Measurements from ENCODE around the gene GFRA3. TPM values are rescaled to one million over a fixed set of nuclear protein-coding genes. Genes with fewer than 3 reads are reported as not detected.
"Not testable (repeated sequence)": the region's sequence is repeated elsewhere in the genome, so short reads cannot be mapped to it uniquely, and the experiment has no call there.

GFRA3 gene
- polyA plus RNA-seq, 1 donor from 2014 or later: not detected

- no peaks in the 10 kb centered on the region for H3K9me3 Mint-ChIP-seq
Measured at GRCh38 chr5:138272681-138273080, 1.7 kb downstream of the GFRA3 start.

GRCh38 chr5:138271281-138271680 is 3.1 kb downstream of the GFRA3 start:
- Mint-ChIP-seq H3K27me3 (peaks cover 17% of the 10 kb centered on the region), H3K9me3 (no peaks in the 10 kb centered on the region), H3K36me3 (no peaks in the 10 kb centered on the region), H3K4me3 (no peak overlapping the region), H3K4me1 (peaks cover 0 to 6% (median 5%) of the 10 kb centered on the region in 3 donors), H3K27ac (no peak overlapping the region)

More at GRCh38 chr5:138272681-138273080, 1.7 kb downstream of the GFRA3 start:
- Mint-ChIP-seq H3K27me3 (peaks cover 17% of the 10 kb centered on the region), H3K4me3 (peak overlapping the region in 1 of 4 donors; percentile 67), H3K36me3 (no peaks in the 10 kb centered on the region), H3K27ac (no peak overlapping the region), H3K4me1 (peaks cover 0 to 6% (median 5%) of the 10 kb centered on the region in 3 donors)

- H3K27me3 Mint-ChIP-seq: peaks cover 4% of the 10 kb centered on the region
- H3K4me3 Mint-ChIP-seq: no peak overlapping the region
- H3K9me3 Mint-ChIP-seq: no peaks in the 10 kb centered on the region
- no peaks in the 10 kb centered on the region for H3K36me3 Mint-ChIP-seq
- H3K4me1 Mint-ChIP-seq: no peaks in the 10 kb centered on the region
- peak overlapping the region in 1 of 3 donors; percentile 80 for H3K27ac Mint-ChIP-seq
Measured at GRCh38 chr5:138264183-138264582, 10.2 kb downstream of the GFRA3 start.

GRCh38 chr5:138263581-138263980 is 10.8 kb downstream of the GFRA3 start:
- H3K9me3 Mint-ChIP-seq: no peaks in the 10 kb centered on the region
- H3K4me1 Mint-ChIP-seq: no peaks in the 10 kb centered on the region
- no peak overlapping the region for H3K4me3 Mint-ChIP-seq
- H3K27me3 Mint-ChIP-seq: peaks cover 4% of the 10 kb centered on the region
- H3K27ac Mint-ChIP-seq: no peak overlapping the region
- H3K36me3 Mint-ChIP-seq: no peaks in the 10 kb centered on the region

GRCh38 chr5:138258704-138259292 is 15.6 kb downstream of the GFRA3 start:
- Mint-ChIP-seq H3K27me3 (no peaks in the 10 kb centered on the region), H3K4me1 (no peaks in the 10 kb centered on the region), H3K36me3 (no peaks in the 10 kb centered on the region), H3K27ac (no peak overlapping the region), H3K9me3 (no peaks in the 10 kb centered on the region), H3K4me3 (no peak overlapping the region)

GRCh38 chr5:138257583-138257982 is 16.8 kb downstream of the GFRA3 start:
- Mint-ChIP-seq H3K4me3 (no peak overlapping the region), H3K9me3 (no peaks in the 10 kb centered on the region), H3K27ac (no peak overlapping the region), H3K36me3 (no peaks in the 10 kb centered on the region), H3K27me3 (peaks cover 7% of the 10 kb centered on the region), H3K4me1 (no peaks in the 10 kb centered on the region)

- Mint-ChIP-seq H3K4me3 (no peak overlapping the region), H3K27me3 (peaks cover 9% of the 10 kb centered on the region), H3K9me3 (no peaks in the 10 kb centered on the region), H3K4me1 (no peaks in the 10 kb centered on the region), H3K36me3 (no peaks in the 10 kb centered on the region), H3K27ac (no peak overlapping the region)
Measured at GRCh38 chr5:138252944-138253343, 21.5 kb downstream of the GFRA3 start.

GRCh38 chr5:138247800-138248199 is 26.6 kb downstream of the GFRA3 start:
- peaks cover 12% of the 10 kb centered on the region for H3K27me3 Mint-ChIP-seq
- H3K36me3 Mint-ChIP-seq, H3K4me3 Mint-ChIP-seq, H3K4me1 Mint-ChIP-seq, H3K9me3 Mint-ChIP-seq, H3K27ac Mint-ChIP-seq: not testable (repeated sequence)

GRCh38 chr5:138246822-138247221 is 27.6 kb downstream of the GFRA3 start:
- no peaks in the 10 kb centered on the region for H3K9me3 Mint-ChIP-seq
- no peaks in the 10 kb centered on the region for H3K36me3 Mint-ChIP-seq
- H3K27me3 Mint-ChIP-seq: peaks cover 17% of the 10 kb centered on the region
- H3K27ac Mint-ChIP-seq: no peak overlapping the region
- H3K4me1 Mint-ChIP-seq: peaks cover 0 to 3% (median 2%) of the 10 kb centered on the region in 3 donors
- no peak overlapping the region for H3K4me3 Mint-ChIP-seq

- no peaks in the 10 kb centered on the region for H3K36me3 Mint-ChIP-seq
- H3K4me1 Mint-ChIP-seq: peaks cover 4 to 5% (median 4%) of the 10 kb centered on the region in 3 donors
- peaks cover 18% of the 10 kb centered on the region for H3K27me3 Mint-ChIP-seq
- H3K4me3 Mint-ChIP-seq: no peak overlapping the region
- H3K27ac Mint-ChIP-seq: no peak overlapping the region
- no peaks in the 10 kb centered on the region for H3K9me3 Mint-ChIP-seq
Measured at GRCh38 chr5:138246334-138246733, 28.1 kb downstream of the GFRA3 start.

- peaks cover 9 to 10% (median 10%) of the 10 kb centered on the region in 3 donors for H3K4me1 Mint-ChIP-seq
- no peak overlapping the region for H3K27ac Mint-ChIP-seq
- no peaks in the 10 kb centered on the region for H3K36me3 Mint-ChIP-seq
- H3K9me3 Mint-ChIP-seq: no peaks in the 10 kb centered on the region
- H3K27me3 Mint-ChIP-seq: peaks cover 24% of the 10 kb centered on the region
- H3K4me3 Mint-ChIP-seq: no peak overlapping the region
Measured at GRCh38 chr5:138245717-138246116, 28.7 kb downstream of the GFRA3 start.

- Mint-ChIP-seq H3K36me3 (no peaks in the 10 kb centered on the region), H3K4me1 (peaks cover 11 to 13% (median 13%) of the 10 kb centered on the region in 3 donors), H3K9me3 (peaks cover 0 to 2% (median 0%) of the 10 kb centered on the region in 3 donors), H3K4me3 (no peak overlapping the region), H3K27me3 (peaks cover 37% of the 10 kb centered on the region), H3K27ac (no peak overlapping the region)
Measured at GRCh38 chr5:138243794-138244193, 30.6 kb downstream of the GFRA3 start.

GRCh38 chr5:138241688-138242571 is 32.5 kb downstream of the GFRA3 start:
- Mint-ChIP-seq H3K4me3 (peak overlapping the region; percentile 3 to 92 (median 79)), H3K9me3 (peaks cover 0 to 2% (median 0%) of the 10 kb centered on the region in 3 donors), H3K27ac (no peak overlapping the region)

GRCh38 chr5:138240650-138241385 is 33.6 kb downstream of the GFRA3 start:
- Mint-ChIP-seq H3K36me3 (no peaks in the 10 kb centered on the region), H3K9me3 (peaks cover 0 to 2% (median 0%) of the 10 kb centered on the region in 3 donors), H3K27me3 (peaks cover 45% of the 10 kb centered on the region), H3K4me1 (peaks cover 11 to 13% (median 13%) of the 10 kb centered on the region in 3 donors), H3K4me3 (peak overlapping the region; percentile 3 to 92 (median 8)), H3K27ac (no peak overlapping the region)

More at GRCh38 chr5:138241688-138242571, 32.5 kb downstream of the GFRA3 start:
- peaks cover 41% of the 10 kb centered on the region for H3K27me3 Mint-ChIP-seq
- peaks cover 11 to 13% (median 13%) of the 10 kb centered on the region in 3 donors for H3K4me1 Mint-ChIP-seq
- H3K36me3 Mint-ChIP-seq: no peaks in the 10 kb centered on the region

- H3K27me3 Mint-ChIP-seq: peaks cover 41% of the 10 kb centered on the region
- no peak overlapping the region for H3K27ac Mint-ChIP-seq
- no peaks in the 10 kb centered on the region for H3K36me3 Mint-ChIP-seq
- H3K4me1 Mint-ChIP-seq: peaks cover 11 to 13% (median 13%) of the 10 kb centered on the region in 3 donors
- H3K9me3 Mint-ChIP-seq: peaks cover 0 to 2% (median 0%) of the 10 kb centered on the region in 3 donors
- no peak overlapping the region for H3K4me3 Mint-ChIP-seq
Measured at GRCh38 chr5:138238034-138238433, 36.4 kb downstream of the GFRA3 start.

Measured in IgD-negative memory B cell (primary cell).